ENCODE data around the gene CITED1. TPM values are rescaled to one million over a fixed set of nuclear protein-coding genes. Genes with fewer than 3 reads are reported as not detected.

Gene CITED1
- total RNA-seq, 4 donors from 2014 or later: 14.5 TPM; not detected in 3

DNA sequence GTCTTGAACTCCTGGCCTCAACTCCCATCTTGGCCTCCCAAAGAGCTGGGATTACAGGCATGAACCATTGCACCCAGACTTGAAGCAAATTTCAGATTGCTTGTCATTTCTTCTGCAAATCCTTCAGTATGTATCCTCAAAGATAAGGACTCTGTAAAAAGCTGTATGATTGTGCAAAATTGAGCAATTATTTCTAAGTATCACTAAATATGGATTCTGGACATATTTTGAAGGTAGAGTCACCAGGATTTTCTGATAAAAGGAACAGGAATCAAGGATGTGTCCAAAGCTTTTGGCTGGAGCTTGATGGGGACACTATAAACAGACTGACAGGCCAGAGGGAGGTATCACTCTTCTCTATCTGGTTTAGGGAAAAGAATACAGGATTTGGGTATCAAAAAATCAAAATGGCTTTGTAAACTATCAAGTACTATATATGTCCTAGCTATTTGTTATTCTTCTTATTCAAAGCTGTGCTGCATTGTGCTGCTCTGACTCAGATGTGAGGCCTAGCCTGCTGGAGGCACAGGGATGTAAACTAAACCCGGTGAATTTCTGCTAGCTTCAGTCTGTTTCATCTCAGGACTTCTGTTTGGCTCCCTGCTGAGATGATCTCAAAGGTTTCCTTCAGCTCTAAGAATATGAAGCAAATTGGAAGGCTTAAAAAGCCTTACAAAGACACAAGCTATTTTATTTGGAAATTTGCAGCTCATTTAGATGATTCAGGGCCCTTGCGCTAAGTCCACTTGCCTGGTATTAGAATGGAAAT, 36.9 kb downstream of the CITED1 start:
- intact Hi-C loops (cut with DNase I; ENCODE audit: low total_unique reads): no loop called here
- H3K27ac ChIP-seq: no peak overlapping the region

DNA sequence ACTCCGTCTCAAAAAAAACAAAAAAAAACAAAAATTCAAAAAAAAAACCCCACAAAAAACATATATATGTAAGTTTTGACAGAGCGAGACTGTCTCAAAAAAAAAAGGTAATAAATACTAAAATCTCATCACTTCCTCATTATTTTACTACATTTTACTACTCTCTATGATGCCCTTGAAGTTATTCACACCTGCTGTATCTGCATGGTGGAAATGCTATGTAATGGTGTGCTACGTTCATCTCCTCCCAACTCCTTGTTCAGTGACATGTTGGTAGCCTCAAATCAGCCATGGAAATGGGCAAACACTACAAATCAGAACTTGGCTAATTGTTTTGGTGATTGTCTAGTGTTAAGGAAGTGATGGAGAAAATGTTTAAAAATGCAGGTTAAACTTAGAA, 40.5 kb downstream of the CITED1 start:
- no peak for DNase-seq
- Histone ChIP-seq H3K9me3 (no peaks in the 10 kb centered on the region), H3K4me3 (no peak overlapping the region), H3K27me3 (no peaks in the 10 kb centered on the region), H3K36me3 (no peaks in the 10 kb centered on the region), H3K27ac (no peak overlapping the region), H3K4me1 (no peaks in the 10 kb centered on the region)
- TF ChIP-seq POLR2A (IDR thresholded peaks at IDR 0.05): no peak
- TF ChIP-seq, protein P1, sequence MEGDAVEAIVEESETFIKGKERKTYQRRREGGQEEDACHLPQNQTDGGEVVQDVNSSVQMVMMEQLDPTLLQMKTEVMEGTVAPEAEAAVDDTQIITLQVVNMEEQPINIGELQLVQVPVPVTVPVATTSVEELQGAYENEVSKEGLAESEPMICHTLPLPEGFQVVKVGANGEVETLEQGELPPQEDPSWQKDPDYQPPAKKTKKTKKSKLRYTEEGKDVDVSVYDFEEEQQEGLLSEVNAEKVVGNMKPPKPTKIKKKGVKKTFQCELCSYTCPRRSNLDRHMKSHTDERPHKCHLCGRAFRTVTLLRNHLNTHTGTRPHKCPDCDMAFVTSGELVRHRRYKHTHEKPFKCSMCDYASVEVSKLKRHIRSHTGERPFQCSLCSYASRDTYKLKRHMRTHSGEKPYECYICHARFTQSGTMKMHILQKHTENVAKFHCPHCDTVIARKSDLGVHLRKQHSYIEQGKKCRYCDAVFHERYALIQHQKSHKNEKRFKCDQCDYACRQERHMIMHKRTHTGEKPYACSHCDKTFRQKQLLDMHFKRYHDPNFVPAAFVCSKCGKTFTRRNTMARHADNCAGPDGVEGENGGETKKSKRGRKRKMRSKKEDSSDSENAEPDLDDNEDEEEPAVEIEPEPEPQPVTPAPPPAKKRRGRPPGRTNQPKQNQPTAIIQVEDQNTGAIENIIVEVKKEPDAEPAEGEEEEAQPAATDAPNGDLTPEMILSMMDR (IDR thresholded peaks at IDR 0.05): no peak
- intact Hi-C loops (cut with DNase I; ENCODE audit: low total_unique reads): no loop called here

More for the DNA sequence above, 36.9 kb downstream of the CITED1 start:
- Histone ChIP-seq H3K4me1 (no peaks in the 10 kb centered on the region), H3K9me3 (no peaks in the 10 kb centered on the region), H3K4me3 (no peak overlapping the region), H3K36me3 (no peaks in the 10 kb centered on the region), H3K27me3 (no peaks in the 10 kb centered on the region)
- TF ChIP-seq, protein P1 (IDR thresholded peaks at IDR 0.05): no peak
- TF ChIP-seq POLR2A (IDR thresholded peaks at IDR 0.05): no peak
- DNase-seq: no peak

DNA sequence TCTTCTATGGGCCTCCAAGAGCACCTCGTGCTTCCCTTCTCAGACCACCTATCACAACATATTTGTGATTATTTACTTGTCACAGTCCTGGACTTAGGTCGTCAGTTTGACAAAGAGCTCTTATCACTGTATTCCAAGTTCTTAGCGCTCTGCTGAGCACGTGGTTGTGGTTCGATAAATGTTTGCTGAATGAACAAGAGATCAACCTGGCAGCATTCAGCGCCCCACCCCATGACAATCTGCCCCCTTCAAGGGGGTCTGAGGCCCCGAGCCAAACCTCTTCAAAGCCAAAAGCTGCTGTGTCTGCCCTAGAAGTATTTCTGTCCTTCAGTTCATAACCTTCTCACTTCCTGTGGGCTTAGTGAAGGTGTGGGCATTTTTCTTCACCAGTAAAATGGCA, 43.6 kb downstream of the CITED1 start:
- no peak for DNase-seq
- H3K27me3 ChIP-seq: no peaks in the 10 kb centered on the region
- H3K9me3 ChIP-seq: no peaks in the 10 kb centered on the region
- no peaks in the 10 kb centered on the region for H3K4me1 ChIP-seq
- no peak overlapping the region for H3K4me3 ChIP-seq
- TF ChIP-seq, protein P1 (IDR thresholded peaks at IDR 0.05): no peak
- TF ChIP-seq POLR2A (IDR thresholded peaks at IDR 0.05): no peak
- H3K27ac ChIP-seq: no peak overlapping the region
- H3K36me3 ChIP-seq: no peaks in the 10 kb centered on the region
- intact Hi-C loops (cut with DNase I; ENCODE audit: low total_unique reads): no loop called here

DNA sequence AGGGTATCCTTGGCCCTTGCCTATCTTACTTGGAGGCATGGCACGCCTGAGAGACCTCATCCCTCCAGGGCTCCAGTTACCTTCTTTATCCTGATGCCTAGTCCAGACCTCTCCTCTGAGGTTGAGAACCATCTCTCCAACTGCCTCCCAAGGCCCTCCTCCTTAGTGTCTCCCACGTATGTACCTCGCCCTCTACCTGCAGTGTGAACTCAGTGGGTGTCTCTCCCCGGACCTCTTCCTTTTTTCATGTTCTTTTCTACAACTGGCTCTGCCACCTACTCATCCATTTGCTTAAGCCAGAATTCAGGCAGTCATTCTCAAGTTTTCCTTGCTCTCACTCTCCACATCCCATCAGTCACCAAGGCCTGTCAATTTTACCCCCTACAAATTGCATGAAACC, 45.3 kb downstream of the CITED1 start:
- H3K4me1 ChIP-seq: no peaks in the 10 kb centered on the region
- intact Hi-C loops (cut with DNase I; ENCODE audit: low total_unique reads): no loop called here
- no peak overlapping the region for H3K27ac ChIP-seq
- TF ChIP-seq POLR2A (IDR thresholded peaks at IDR 0.05): no peak
- TF ChIP-seq, protein P1 (IDR thresholded peaks at IDR 0.05): no peak
- no peaks in the 10 kb centered on the region for H3K27me3 ChIP-seq
- no peak overlapping the region for H3K4me3 ChIP-seq
- H3K9me3 ChIP-seq: no peaks in the 10 kb centered on the region
- no peaks in the 10 kb centered on the region for H3K36me3 ChIP-seq
- no peak for DNase-seq

DNA sequence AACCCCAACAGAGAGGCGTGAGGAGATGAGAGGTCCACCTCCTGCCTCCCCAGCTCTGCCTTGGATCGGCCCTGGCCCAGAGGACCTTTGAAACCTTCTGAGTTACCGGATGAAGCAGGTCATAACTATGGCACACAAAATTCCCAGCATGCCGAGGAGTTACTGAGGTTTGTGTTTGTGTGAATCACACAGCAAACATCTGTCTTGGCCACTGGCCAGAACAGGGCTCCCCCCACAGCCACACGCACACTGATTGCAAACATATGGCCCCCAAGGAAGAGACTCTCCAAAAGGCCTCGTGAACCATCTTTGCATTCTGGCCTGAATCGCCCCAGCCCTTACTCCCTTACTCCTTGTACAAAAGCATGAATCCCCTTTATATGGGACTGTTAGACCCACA, 47.5 kb downstream of the CITED1 start:
- Histone ChIP-seq H3K4me1 (no peaks in the 10 kb centered on the region), H3K27ac (no peak overlapping the region), H3K9me3 (no peaks in the 10 kb centered on the region), H3K27me3 (peaks cover 0 to 8% of the 10 kb centered on the region in 2 donors), H3K4me3 (no peak overlapping the region), H3K36me3 (no peaks in the 10 kb centered on the region)
- no peak for DNase-seq
- intact Hi-C loops (cut with DNase I; ENCODE audit: low total_unique reads): no loop called here
- TF ChIP-seq, protein P1 (IDR thresholded peaks at IDR 0.05): no peak
- TF ChIP-seq POLR2A (IDR thresholded peaks at IDR 0.05): no peak
